Peyer's patch (tissue), 4 donors: ENCODE data around the gene NEU1.
A peak's percentile ranks its signal among the peaks of the same experiment; 100 is the strongest.

Source experiments
- CTCF ChIP-seq, 6 experiments: fragments of 450-650 bp in 4 of 6; fragments of 200-600 bp in 2 of 6; sonication (generic) in 1 of 6; IDR thresholded peaks; one replicate each; pipeline ENCODE4 v1.5.1; 2017 to 2019; ENCODE audit warnings: antibody characterized with exemption in 6 of 6, mild to moderate bottlenecking in 3 of 6, moderate library complexity in 1 of 6
- POLR2A ChIP-seq, 2 donors: fragments of 450-650 bp; IDR thresholded peaks; one replicate each; pipeline ENCODE4 v1.5.1; 2017; ENCODE audit warnings: antibody characterized with exemption in 2 of 2, mild to moderate bottlenecking in 2 of 2, moderate library complexity in 2 of 2

- peak in 4 of 6 experiments; percentile 2 to 61 (median 50) for TF ChIP-seq CTCF (IDR thresholded peaks at IDR 0.05)
- TF ChIP-seq POLR2A (IDR thresholded peaks at IDR 0.05): peak; percentile 51 to 64
Observed at GRCh38 chr6:31897612-31898382, 35.2 kb upstream of the NEU1 start, which contains the start of gene EHMT2.
